HEK293T (cell line): Measurements from ENCODE around the gene ZMIZ2.

Source experiments
- BHLHE40 ChIP-seq: fragments of 450-650 bp; IDR thresholded peaks from 2 replicates; pipeline ENCODE4 v1.6.1; 2016; ENCODE audit warnings: mild to moderate bottlenecking, moderate library complexity, borderline replicate concordance
- LEF1 ChIP-seq: fragments of 450-650 bp; IDR thresholded peaks from 2 replicates; pipeline ENCODE4 v1.6.1; 2017; ENCODE audit warnings: mild to moderate bottlenecking, borderline replicate concordance
- SP1 ChIP-seq: fragments of 450-650 bp; IDR thresholded peaks from 2 replicates; pipeline ENCODE4 v1.6.1; 2017
- SUZ12 ChIP-seq: fragments of 450-650 bp; IDR thresholded peaks from 2 replicates; pipeline ENCODE4 v1.6.1; 2016; ENCODE audit warnings: mild to moderate bottlenecking
- ZNF384 ChIP-seq: fragments of 450-650 bp; IDR thresholded peaks from 2 replicates; pipeline ENCODE4 v1.6.1; 2016

- TF ChIP-seq BHLHE40 = no peak
- TF ChIP-seq SUZ12 = no peak
- no peak for TF ChIP-seq LEF1
- no peak for TF ChIP-seq ZNF384
- TF ChIP-seq SP1 = no peak
Observed at GRCh38 chr7:44784364-44784763, 35.7 kb downstream of the ZMIZ2 start.
